Activated CD8-positive, alpha-beta memory T cell treated with anti-CD3 and anti-CD28 coated beads, Interleukin-2, amount 50 U/mL, for 24 hours (primary cell): ENCODE measurements around the gene COL2A1.

Experiments
- DNase-seq: peaks from one replicate; pipeline ENCODE4 v3.0.0-alpha.2; 2020; ENCODE audit errors: extremely low read depth

The COL2A1 gene

GRCh38 chr12:48030173-48030650, 25.9 kb upstream of the COL2A1 start:
- no peak for DNase-seq

GRCh38 chr12:48029491-48030172, 25.4 kb upstream of the COL2A1 start:
- DNase-seq, result no peak

DNA sequence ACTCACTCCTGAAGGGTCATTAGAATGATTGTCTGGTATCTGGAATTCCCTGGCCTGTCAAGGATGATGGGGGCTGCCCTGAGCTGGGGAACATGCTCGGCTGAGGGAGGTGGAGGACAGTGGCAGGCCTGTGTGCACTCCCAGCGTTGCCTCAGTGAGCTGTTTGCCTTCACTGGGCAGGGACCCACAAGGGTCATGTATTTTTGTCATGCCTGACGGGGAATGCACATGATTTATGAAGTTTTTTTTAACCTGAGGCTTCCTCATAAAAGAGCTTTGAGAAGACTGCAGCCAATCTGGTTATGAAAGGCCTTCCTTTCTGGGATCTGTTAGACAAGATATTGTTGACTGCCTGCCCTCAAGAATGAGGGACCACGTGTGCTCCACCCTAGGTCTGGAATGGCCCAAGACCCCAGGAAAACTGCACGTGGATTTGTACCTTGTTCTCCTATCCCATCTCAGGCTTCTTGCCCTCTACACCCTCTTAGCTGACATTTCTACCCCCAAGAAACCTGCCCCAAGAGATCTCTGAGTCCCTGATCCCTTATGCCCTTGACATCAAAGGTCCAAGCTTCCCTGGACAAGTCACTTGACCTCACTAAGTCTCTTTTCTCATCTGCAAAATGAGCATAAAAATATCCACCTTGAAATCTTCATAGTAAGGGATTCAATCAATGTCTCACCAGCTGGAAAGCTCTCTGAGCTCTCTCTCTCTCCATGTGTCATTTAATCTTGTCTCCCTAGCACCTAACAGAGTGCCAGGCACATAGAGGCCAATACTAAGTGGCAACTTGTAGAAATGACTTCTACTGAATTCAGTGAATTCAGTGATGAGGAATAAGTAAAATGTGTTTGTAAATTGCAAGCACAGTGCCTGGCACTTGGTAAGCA, 24.5 kb upstream of the COL2A1 start:
- DNase-seq, result no peak

DNA sequence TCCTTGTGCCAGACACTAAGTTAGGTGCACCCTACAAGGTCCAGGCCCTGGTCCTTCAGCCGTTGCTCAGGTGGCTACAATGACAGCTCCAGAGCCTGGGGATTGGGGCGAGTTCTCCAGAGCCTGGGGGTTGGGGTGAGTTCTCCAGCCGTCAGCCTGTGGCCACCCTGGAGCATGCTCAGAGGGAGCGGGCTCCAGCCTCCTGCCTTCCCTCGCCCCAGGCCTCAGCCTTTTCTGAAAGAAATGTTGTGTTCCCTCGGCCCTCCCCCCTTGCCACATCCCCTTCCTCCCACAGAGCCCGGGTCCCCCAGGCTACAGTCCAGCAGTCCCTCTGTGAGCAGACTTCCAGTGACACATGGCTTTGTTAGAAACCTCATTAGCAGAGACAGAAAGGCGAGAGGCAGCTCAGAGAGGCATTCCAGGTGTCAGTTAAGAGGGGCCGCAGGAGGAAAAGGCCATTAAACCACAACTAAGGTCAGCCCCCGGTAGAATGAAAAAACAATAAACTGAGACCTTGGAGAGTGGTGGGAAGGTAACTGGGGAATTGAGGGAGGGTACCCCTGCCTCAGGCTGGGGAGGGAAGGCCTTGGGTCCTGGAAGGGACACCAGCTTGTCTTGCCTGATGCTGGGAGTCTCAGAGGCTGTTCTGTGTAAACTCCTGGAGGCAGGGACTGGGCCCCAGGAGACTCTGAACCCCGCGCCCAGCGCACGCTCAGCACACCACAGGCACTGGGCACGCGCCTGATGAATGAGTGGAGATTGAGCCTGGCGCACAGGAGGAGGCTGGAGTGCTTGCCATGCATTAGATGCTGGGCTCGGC, 23.1 kb upstream of the COL2A1 start:
- DNase-seq, result no peak

DNA sequence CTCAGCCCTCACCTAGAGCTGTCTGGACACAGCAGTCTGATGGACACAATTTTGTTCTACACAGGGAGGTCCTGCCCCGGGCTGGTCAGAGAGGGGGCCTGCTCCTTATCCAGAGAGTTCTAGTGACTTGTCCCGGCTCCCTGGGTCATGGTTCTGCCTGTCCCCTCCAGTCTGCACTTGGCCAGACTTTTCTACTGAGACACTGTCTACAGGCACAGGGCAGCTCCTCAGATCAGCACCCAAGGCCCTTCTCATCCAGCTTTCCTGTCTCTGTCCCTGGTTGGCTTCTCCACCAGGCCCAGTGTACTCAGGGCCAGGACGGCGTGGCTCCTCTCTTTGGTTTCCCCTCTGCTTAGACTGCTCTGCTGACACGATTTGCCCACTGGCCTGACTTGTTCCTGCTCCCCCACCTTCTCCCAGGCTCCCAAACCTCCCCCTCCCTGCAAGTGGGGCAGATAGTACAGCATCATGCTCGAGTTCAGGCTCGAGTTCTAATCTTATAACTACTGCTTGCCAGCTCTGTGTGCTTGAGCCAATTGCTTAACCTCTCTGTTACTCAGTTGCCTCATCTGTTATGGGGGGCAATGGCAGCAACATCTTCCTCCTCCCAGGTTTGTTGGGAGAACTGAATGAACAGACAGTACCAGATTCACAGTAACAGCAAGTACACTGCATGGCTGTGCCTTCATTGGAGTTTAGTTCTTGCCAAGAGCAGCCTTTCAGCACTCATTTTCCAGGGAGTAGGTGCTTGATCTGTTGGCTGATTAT, 22.0 kb upstream of the COL2A1 start:
- no peak for DNase-seq

DNA sequence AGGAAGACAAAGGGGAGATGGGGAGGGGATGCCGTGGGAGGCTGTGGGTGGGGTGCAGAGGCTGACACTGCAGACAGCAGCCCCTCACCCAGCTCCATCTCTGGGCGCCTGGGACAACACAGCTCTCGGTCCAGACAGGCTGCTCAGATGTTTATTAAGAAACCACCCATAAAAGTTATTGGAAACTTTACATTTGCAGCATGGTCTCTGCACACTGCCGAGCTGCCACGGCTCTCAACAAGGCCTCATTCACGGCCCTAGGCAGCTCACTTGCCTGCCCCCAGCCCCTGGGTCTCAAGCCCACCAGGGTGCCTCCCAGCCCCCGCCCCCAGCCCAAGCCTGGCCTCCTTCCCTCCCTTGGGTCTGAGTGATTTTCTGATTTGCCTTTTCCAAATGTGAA, 21.0 kb upstream of the COL2A1 start:
- no peak for DNase-seq

DNA sequence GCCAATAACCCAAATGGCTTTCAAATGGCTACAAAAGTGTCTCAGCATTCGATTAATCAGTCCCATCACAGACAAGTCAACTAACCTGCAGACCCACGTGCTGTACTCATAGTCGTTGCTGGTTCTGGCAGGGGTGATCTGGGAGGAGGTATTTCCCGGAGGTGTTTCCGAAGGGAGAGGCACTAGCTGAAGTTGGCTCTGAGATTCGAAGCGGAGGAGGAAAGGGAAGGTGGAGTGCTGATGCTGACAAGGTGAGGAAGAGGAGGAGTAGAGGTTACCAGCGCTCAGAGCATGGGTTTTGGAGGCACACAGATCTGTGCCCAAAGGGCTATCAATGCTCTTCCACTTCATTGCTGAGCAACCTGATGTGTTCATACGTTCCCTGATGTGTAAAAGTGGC, 20.5 kb upstream of the COL2A1 start:
- no peak for DNase-seq

- DNase-seq, result no peak
These were observed 19.1 kb upstream of the COL2A1 start for GRCh38 chr12:48023386-48023785.

- no peak for DNase-seq
These were observed 18.6 kb upstream of the COL2A1 start for GRCh38 chr12:48022676-48023385.

GRCh38 chr12:48022180-48022521, 17.9 kb upstream of the COL2A1 start:
- DNase-seq, result no peak

- no peak for DNase-seq
These were observed 17.4 kb upstream of the COL2A1 start for GRCh38 chr12:48021485-48022179.

DNA sequence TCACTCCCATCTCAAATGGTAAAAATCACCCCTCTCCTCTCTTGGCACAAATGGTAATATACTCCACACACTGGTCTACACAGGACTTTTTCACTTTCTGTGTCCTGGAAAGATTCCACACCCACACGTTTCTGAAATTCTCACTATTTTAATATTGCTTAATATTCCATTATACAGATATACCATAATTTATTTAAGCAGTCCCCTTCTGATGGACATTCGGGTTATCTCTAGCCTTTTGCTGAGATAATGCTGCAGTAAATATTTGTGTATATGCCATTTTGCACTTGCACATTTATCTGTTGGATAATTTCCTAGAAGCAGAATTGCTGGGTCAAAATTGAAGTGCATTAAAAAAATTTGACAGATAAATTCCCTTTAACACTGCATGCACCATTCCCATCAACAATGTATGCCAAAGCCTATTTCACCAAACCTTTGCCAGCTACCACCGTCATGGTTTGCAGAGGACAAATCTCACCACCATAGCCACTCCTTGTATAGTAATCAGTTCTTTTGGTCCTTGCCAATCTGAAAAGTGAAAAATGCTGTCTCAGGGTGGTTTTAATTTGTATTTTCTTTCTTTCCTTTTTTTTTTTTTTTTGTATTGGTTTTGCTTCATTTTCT, 15.5 kb upstream of the COL2A1 start:
- DNase-seq, result no peak

GRCh38 chr12:48018618-48018995, 14.3 kb upstream of the COL2A1 start:
- DNase-seq, result no peak

DNA sequence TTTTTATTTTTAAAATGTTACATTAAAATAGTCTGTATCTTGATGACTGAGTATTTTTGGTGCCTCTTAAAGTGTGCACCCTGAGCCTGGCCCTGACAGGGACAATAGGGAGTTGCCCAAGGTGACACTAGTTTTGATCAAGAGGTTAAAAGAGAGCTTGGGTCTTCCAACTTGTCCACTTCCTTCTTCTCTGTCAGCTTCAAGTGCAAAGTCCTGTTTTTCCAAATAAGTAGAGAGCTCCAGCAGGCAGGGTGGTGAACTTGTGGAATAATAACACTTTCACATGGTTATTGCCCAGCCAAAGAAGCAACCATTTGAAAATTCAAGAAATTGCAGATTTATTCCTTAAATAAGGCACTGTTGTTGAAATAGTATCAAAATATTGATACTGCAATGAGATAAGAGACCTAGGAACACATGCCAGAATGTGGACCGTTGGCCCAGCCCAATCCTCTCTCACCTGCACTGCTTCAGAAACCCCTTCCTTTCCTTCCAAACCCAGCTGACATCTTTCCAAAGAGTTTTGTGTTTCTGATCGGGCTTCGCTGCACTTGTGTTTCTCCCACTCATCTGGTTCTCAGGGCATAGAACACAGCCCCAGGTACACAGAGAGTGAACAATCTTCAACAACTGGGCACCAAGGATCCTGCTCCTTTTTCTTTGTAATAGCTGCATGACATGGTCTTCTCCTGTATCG, 13.8 kb upstream of the COL2A1 start:
- no peak for DNase-seq

DNA sequence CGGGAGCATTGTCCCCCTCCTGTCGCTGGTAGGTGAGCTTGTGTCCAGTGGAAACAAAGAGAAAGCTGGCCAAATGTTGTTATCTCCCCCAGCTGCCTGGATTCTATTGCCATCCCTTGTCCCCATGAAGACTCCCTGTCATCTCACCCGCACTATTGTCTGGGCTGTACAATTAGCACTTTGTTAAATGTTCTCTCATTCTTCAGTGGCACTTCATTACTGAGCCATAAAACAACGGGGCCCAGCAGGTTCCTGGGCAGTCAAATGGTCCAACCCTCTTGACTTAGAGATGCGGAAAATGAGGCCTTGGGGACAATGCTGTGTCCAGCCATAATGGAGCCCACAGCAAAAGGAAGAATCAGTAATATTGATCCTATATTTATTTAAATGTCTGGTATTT, 13.2 kb upstream of the COL2A1 start:
- DNase-seq, result no peak

GRCh38 chr12:48016373-48017020, 12.2 kb upstream of the COL2A1 start:
- DNase-seq, result no peak

DNA sequence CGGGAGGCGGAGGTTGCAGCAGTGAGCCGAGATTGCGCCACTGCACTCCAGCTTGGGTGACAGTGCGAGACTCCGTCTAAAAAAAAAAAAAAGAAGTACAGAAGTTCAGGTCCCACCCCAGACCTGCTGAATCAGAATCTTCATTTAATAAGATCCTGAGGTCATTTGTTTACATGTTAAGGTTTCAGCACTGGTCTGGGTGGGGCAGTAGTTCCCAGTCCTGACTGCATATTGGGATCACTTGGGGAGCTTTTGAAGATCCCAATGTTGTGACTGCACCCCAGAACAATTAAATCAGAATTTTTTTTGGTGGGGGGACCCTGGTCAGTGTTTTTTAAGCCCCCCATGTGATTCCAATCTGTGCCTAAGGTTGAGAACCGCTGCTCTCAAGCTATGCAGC, 11.7 kb upstream of the COL2A1 start:
- no peak for DNase-seq

- no peak for DNase-seq
These were observed 10.9 kb upstream of the COL2A1 start for GRCh38 chr12:48015129-48015528.

DNA sequence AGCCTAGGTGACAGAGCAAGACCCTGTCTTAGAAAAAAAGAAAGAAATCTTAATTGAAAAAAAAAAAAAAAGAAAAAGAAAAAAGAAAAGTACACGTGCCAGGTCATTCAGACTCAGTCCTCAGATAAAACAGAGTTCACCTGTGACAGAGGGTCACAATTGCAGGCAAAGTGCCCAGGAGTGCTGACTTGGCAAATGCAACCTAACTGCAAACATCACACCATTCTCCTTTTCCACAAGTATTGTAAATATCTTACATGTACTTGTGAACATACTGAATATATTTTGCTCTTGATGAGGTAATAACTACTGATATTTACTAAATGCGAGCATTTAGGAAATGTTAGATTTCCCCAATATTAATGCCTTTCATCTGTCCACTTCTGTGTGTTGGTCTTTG, 9.0 kb upstream of the COL2A1 start:
- no peak for DNase-seq
